SJCRH30 (cell line): Measurements from ENCODE around the gene SVIL. TPM values are rescaled to one million over a fixed set of nuclear protein-coding genes. Genes with fewer than 3 reads are reported as not detected.
A peak's percentile ranks its signal among the peaks of the same experiment; 100 is the strongest.
"Not testable (repeated sequence)": the region's sequence is repeated elsewhere in the genome, so short reads cannot be mapped to it uniquely, and the experiment has no call there.

Source experiments
- DNase-seq, 2 experiments: peaks; one replicate each; pipeline ENCODE4 v3.0.0-alpha.2; 2015 to 2020
- H3K27ac ChIP-seq: fragments of 250-450 bp; sonication (Bioruptor Pico); 2 replicates; pipeline ENCODE4 v1.5.1; 2020; ENCODE audit warnings: mild to moderate bottlenecking, moderate library complexity
- H3K27me3 ChIP-seq: fragments of 250-450 bp; sonication (Bioruptor Pico); 2 replicates; pipeline ENCODE4 v1.5.1; 2020; ENCODE audit warnings: mild to moderate bottlenecking, moderate library complexity
- H3K36me3 ChIP-seq: fragments of 250-450 bp; sonication (Bioruptor Pico); 2 replicates; pipeline ENCODE4 v1.5.1; 2020; ENCODE audit warnings: mild to moderate bottlenecking, moderate library complexity
- H3K4me1 ChIP-seq: fragments of 250-450 bp; sonication (Bioruptor Pico); 2 replicates; pipeline ENCODE4 v1.5.1; 2020; ENCODE audit warnings: mild to moderate bottlenecking, moderate library complexity
- H3K4me3 ChIP-seq: fragments of 250-450 bp; sonication (Bioruptor Pico); 2 replicates; pipeline ENCODE4 v1.5.1; 2020; ENCODE audit warnings: mild to moderate bottlenecking, moderate library complexity
- H3K9me3 ChIP-seq: fragments of 250-450 bp; sonication (Bioruptor Pico); replicated peaks from 2 replicates; pipeline ENCODE4 v1.5.1; 2020; ENCODE audit warnings: mild to moderate bottlenecking, moderate library complexity
- total RNA-seq: library from RNA; depleted of rRNA; stranded (reverse); fragments of >200 nt; shearing (Covaris generic); gene quantifications from 2 replicates; pipeline ENCODE4 v1.2.3, GENCODE V29; 2014

The SVIL gene
- total RNA-seq, 1 experiment from 2014 or later = 42.5 TPM

- no peak for DNase-seq
- no peaks in the 10 kb centered on the region for H3K4me1 ChIP-seq
- no peaks in the 10 kb centered on the region for H3K9me3 ChIP-seq
- peaks cover 23% of the 10 kb centered on the region for H3K36me3 ChIP-seq
- no peak overlapping the region for H3K4me3 ChIP-seq
- H3K27me3 ChIP-seq = no peaks in the 10 kb centered on the region
- H3K27ac ChIP-seq = no peak overlapping the region
These were observed 142.9 kb downstream of the SVIL start for GRCh38 chr10:29491918-29492317.

- H3K27ac ChIP-seq, H3K9me3 ChIP-seq, DNase-seq, H3K4me1 ChIP-seq, H3K4me3 ChIP-seq, H3K27me3 ChIP-seq: not testable (repeated sequence)
- peaks cover 19% of the 10 kb centered on the region for H3K36me3 ChIP-seq
These were observed 143.9 kb downstream of the SVIL start for GRCh38 chr10:29490781-29491280.

- H3K4me1 ChIP-seq, DNase-seq, H3K4me3 ChIP-seq, H3K9me3 ChIP-seq, H3K27ac ChIP-seq, H3K27me3 ChIP-seq: not testable (repeated sequence)
- peaks cover 28% of the 10 kb centered on the region for H3K36me3 ChIP-seq
These were observed 146.3 kb downstream of the SVIL start for GRCh38 chr10:29488471-29488870.

GRCh38 chr10:29487884-29488266 is 146.9 kb downstream of the SVIL start:
- not testable (repeated sequence) for H3K27me3 ChIP-seq, H3K4me3 ChIP-seq, H3K9me3 ChIP-seq, H3K4me1 ChIP-seq, H3K27ac ChIP-seq, DNase-seq
- peaks cover 29% of the 10 kb centered on the region for H3K36me3 ChIP-seq

- peaks cover 24% of the 10 kb centered on the region for H3K36me3 ChIP-seq
These were observed 147.5 kb downstream of the SVIL start for GRCh38 chr10:29487032-29487883.

GRCh38 chr10:29486433-29486832 is 148.3 kb downstream of the SVIL start:
- peaks cover 20% of the 10 kb centered on the region for H3K36me3 ChIP-seq
- DNase-seq = no peak
- H3K27ac ChIP-seq = no peak overlapping the region

More at GRCh38 chr10:29487032-29487883, 147.5 kb downstream of the SVIL start:
- not testable (repeated sequence) for DNase-seq, H3K4me3 ChIP-seq, H3K27ac ChIP-seq, H3K9me3 ChIP-seq, H3K27me3 ChIP-seq
- H3K4me1 ChIP-seq = peaks cover 11% of the 10 kb centered on the region; the same call in 1 of the 2 replicates

GRCh38 chr10:29484677-29485076 is 150.1 kb downstream of the SVIL start:
- H3K27ac ChIP-seq, H3K9me3 ChIP-seq, H3K4me3 ChIP-seq, DNase-seq, H3K27me3 ChIP-seq: not testable (repeated sequence)
- peaks cover 20% of the 10 kb centered on the region for H3K36me3 ChIP-seq
- peaks cover 11% of the 10 kb centered on the region; the same call in 1 of the 2 replicates for H3K4me1 ChIP-seq

More at GRCh38 chr10:29486433-29486832, 148.3 kb downstream of the SVIL start:
- H3K27me3 ChIP-seq = no peaks in the 10 kb centered on the region
- no peaks in the 10 kb centered on the region for H3K9me3 ChIP-seq
- no peak overlapping the region for H3K4me3 ChIP-seq
- peaks cover 11% of the 10 kb centered on the region; the same call in 1 of the 2 replicates for H3K4me1 ChIP-seq

- Histone ChIP-seq H3K9me3 (no peaks in the 10 kb centered on the region), H3K4me3 (no peak overlapping the region), H3K4me1 (peaks cover 11% of the 10 kb centered on the region; the same call in 1 of the 2 replicates), H3K27ac (no peak overlapping the region), H3K36me3 (peaks cover 20% of the 10 kb centered on the region), H3K27me3 (no peaks in the 10 kb centered on the region)
- peak; percentile 26 to 35 for DNase-seq
These were observed 152.0 kb downstream of the SVIL start for GRCh38 chr10:29482591-29483431.

- no peak for DNase-seq
- Histone ChIP-seq H3K27me3 (no peaks in the 10 kb centered on the region), H3K4me3 (no peak overlapping the region), H3K9me3 (no peaks in the 10 kb centered on the region), H3K27ac (no peak overlapping the region), H3K36me3 (peaks cover 21% of the 10 kb centered on the region), H3K4me1 (peaks cover 11% of the 10 kb centered on the region; the same call in 1 of the 2 replicates)
These were observed 152.8 kb downstream of the SVIL start for GRCh38 chr10:29481906-29482440.

GRCh38 chr10:29479981-29480954 is 154.5 kb downstream of the SVIL start:
- Histone ChIP-seq H3K4me1 (peaks cover 11% of the 10 kb centered on the region; the same call in 1 of the 2 replicates), H3K4me3 (no peak overlapping the region), H3K36me3 (peaks cover 21% of the 10 kb centered on the region), H3K27me3 (no peaks in the 10 kb centered on the region), H3K9me3 (no peaks in the 10 kb centered on the region), H3K27ac (no peak overlapping the region)
- DNase-seq = no peak

GRCh38 chr10:29479081-29479925 is 155.5 kb downstream of the SVIL start:
- no peak overlapping the region for H3K27ac ChIP-seq
- peak in 1 of 2 experiments; percentile 28 for DNase-seq
- no peak overlapping the region for H3K4me3 ChIP-seq
- no peaks in the 10 kb centered on the region for H3K27me3 ChIP-seq
- H3K9me3 ChIP-seq = no peaks in the 10 kb centered on the region
- peaks cover 11% of the 10 kb centered on the region; the same call in 1 of the 2 replicates for H3K4me1 ChIP-seq
- peaks cover 24% of the 10 kb centered on the region for H3K36me3 ChIP-seq

GRCh38 chr10:29473406-29474100 is 161.2 kb downstream of the SVIL start:
- Histone ChIP-seq H3K36me3 (peaks cover 36% of the 10 kb centered on the region), H3K4me1 (no peaks in the 10 kb centered on the region), H3K4me3 (no peak overlapping the region), H3K27me3 (no peaks in the 10 kb centered on the region), H3K9me3 (no peaks in the 10 kb centered on the region), H3K27ac (no peak overlapping the region)
- peak in 1 of 2 experiments; percentile 33 for DNase-seq

GRCh38 chr10:29473087-29473356 is 161.7 kb downstream of the SVIL start:
- H3K27ac ChIP-seq = no peak overlapping the region
- no peak for DNase-seq
- no peaks in the 10 kb centered on the region for H3K27me3 ChIP-seq
- no peak overlapping the region for H3K4me3 ChIP-seq
- H3K4me1 ChIP-seq = no peaks in the 10 kb centered on the region
- H3K36me3 ChIP-seq = peaks cover 36% of the 10 kb centered on the region
- H3K9me3 ChIP-seq = no peaks in the 10 kb centered on the region
